ENCODE results near the gene DNAH8. TPM values are rescaled to one million over a fixed set of nuclear protein-coding genes. Genes with fewer than 3 reads are reported as not detected.

DNAH8 gene
- total and polyA plus RNA-seq, 4 donors, result 0.01 to 0.37 (median 0.11) TPM

- H3K27ac ChIP-seq (ENCODE audit: low read depth in 1 of 2, low read length in 1 of 2), result no peak overlapping the region
- H3K4me1 ChIP-seq (ENCODE audit: control insufficient read depth in 5 of 5, insufficient read depth in 5 of 5, low read length in 5 of 5), result no peaks in the 10 kb centered on the region
- TF ChIP-seq CTCF (IDR thresholded peaks at IDR 0.05; ENCODE audit: control extremely low read depth, extremely low read depth), result no peak
- H3K27me3 ChIP-seq (ENCODE audit: control insufficient read depth in 3 of 3, insufficient read depth in 3 of 3, low read length in 2 of 3), result no peaks in the 10 kb centered on the region
- H3K4me3 ChIP-seq, result no peak overlapping the region
- no peak overlapping the region for H3K9ac ChIP-seq (ENCODE audit: insufficient read depth in 1 of 2, low read length in 2 of 2)
- H3K9me3 ChIP-seq (ENCODE audit: control insufficient read depth in 4 of 4, insufficient read depth in 3 of 4, low read length in 3 of 4), result no peaks in the 10 kb centered on the region
- DNase-seq, result no peak
- no peak for ATAC-seq (ENCODE audit: insufficient read depth, low FRiP score)
- no peaks in the 10 kb centered on the region for H3K36me3 ChIP-seq (ENCODE audit: control insufficient read depth in 4 of 4, insufficient read depth in 4 of 4, low read length in 4 of 4)
- 49 to 90% methylated on average over 1 of the region's 1 CpG for WGBS, 2 donors
These were observed 121.5 kb downstream of the DNAH8 start for GRCh38 chr6:38836585-38836984.

GRCh38 chr6:38837101-38837500, 122.0 kb downstream of the DNAH8 start:
- no peaks in the 10 kb centered on the region for H3K27me3 ChIP-seq (ENCODE audit: control insufficient read depth in 3 of 3, insufficient read depth in 3 of 3, low read length in 2 of 3)
- H3K27ac ChIP-seq (ENCODE audit: low read depth in 1 of 2, low read length in 1 of 2), result no peak overlapping the region
- no peak for DNase-seq
- no peak overlapping the region for H3K9ac ChIP-seq (ENCODE audit: insufficient read depth in 1 of 2, low read length in 2 of 2)
- no peaks in the 10 kb centered on the region for H3K36me3 ChIP-seq (ENCODE audit: control insufficient read depth in 4 of 4, insufficient read depth in 4 of 4, low read length in 4 of 4)
- WGBS, 2 donors, result 88 to 90% methylated on average over 3 of the region's 3 CpGs
- no peak for ATAC-seq (ENCODE audit: insufficient read depth, low FRiP score)
- no peak for TF ChIP-seq CTCF (IDR thresholded peaks at IDR 0.05; ENCODE audit: control extremely low read depth, extremely low read depth)
- H3K4me3 ChIP-seq, result no peak overlapping the region
- H3K9me3 ChIP-seq (ENCODE audit: control insufficient read depth in 4 of 4, insufficient read depth in 3 of 4, low read length in 3 of 4), result no peaks in the 10 kb centered on the region
- H3K4me1 ChIP-seq (ENCODE audit: control insufficient read depth in 5 of 5, insufficient read depth in 5 of 5, low read length in 5 of 5), result no peaks in the 10 kb centered on the region

- no peaks in the 10 kb centered on the region for H3K27me3 ChIP-seq (ENCODE audit: control insufficient read depth in 3 of 3, insufficient read depth in 3 of 3, low read length in 2 of 3)
- ATAC-seq (ENCODE audit: insufficient read depth, low FRiP score), result no peak
- H3K27ac ChIP-seq (ENCODE audit: low read depth in 1 of 2, low read length in 1 of 2), result no peak overlapping the region
- no peaks in the 10 kb centered on the region for H3K9me3 ChIP-seq (ENCODE audit: control insufficient read depth in 4 of 4, insufficient read depth in 3 of 4, low read length in 3 of 4)
- no peaks in the 10 kb centered on the region for H3K36me3 ChIP-seq (ENCODE audit: control insufficient read depth in 4 of 4, insufficient read depth in 4 of 4, low read length in 4 of 4)
- DNase-seq, result no peak
- no peak for TF ChIP-seq CTCF (IDR thresholded peaks at IDR 0.05; ENCODE audit: control extremely low read depth, extremely low read depth)
- WGBS, 2 donors, result 89 to 93% methylated on average over 3 of the region's 3 CpGs
- no peak overlapping the region for H3K4me3 ChIP-seq
- H3K4me1 ChIP-seq (ENCODE audit: control insufficient read depth in 5 of 5, insufficient read depth in 5 of 5, low read length in 5 of 5), result no peaks in the 10 kb centered on the region
- H3K9ac ChIP-seq (ENCODE audit: insufficient read depth in 1 of 2, low read length in 2 of 2), result no peak overlapping the region
These were observed 128.7 kb downstream of the DNAH8 start for GRCh38 chr6:38843798-38844197.

GRCh38 chr6:38845931-38846330, 130.8 kb downstream of the DNAH8 start:
- no peak overlapping the region for H3K9ac ChIP-seq (ENCODE audit: insufficient read depth in 1 of 2, low read length in 2 of 2)
- no peak for TF ChIP-seq CTCF (IDR thresholded peaks at IDR 0.05; ENCODE audit: control extremely low read depth, extremely low read depth)
- H3K9me3 ChIP-seq (ENCODE audit: control insufficient read depth in 4 of 4, insufficient read depth in 3 of 4, low read length in 3 of 4), result no peaks in the 10 kb centered on the region
- no peaks in the 10 kb centered on the region for H3K4me1 ChIP-seq (ENCODE audit: control insufficient read depth in 5 of 5, insufficient read depth in 5 of 5, low read length in 5 of 5)
- no peak overlapping the region for H3K4me3 ChIP-seq
- no peak for DNase-seq
- WGBS, 2 donors, result 78 to 84% methylated on average over 3 of the region's 3 CpGs
- ATAC-seq (ENCODE audit: insufficient read depth, low FRiP score), result no peak
- no peak overlapping the region for H3K27ac ChIP-seq (ENCODE audit: low read depth in 1 of 2, low read length in 1 of 2)
- peaks cover 0 to 2% (median 0%) of the 10 kb centered on the region in 3 donors for H3K27me3 ChIP-seq (ENCODE audit: control insufficient read depth in 3 of 3, insufficient read depth in 3 of 3, low read length in 2 of 3)
- H3K36me3 ChIP-seq (ENCODE audit: control insufficient read depth in 4 of 4, insufficient read depth in 4 of 4, low read length in 4 of 4), result no peaks in the 10 kb centered on the region
